Tibial nerve (tissue), 3 donors: ENCODE data around the gene TLE4.
"Not testable (repeated sequence)": the region's sequence is repeated elsewhere in the genome, so short reads cannot be mapped to it uniquely, and the experiment has no call there.

ENCODE experiments used
- CTCF ChIP-seq, 5 experiments: fragments of 200-600 bp in 3 of 5; fragments of 450-650 bp in 2 of 5; sonication (generic) in 3 of 5; IDR thresholded peaks; one replicate each; pipeline ENCODE4 v1.5.1; 2016 to 2019; ENCODE audit warnings: antibody characterized with exemption in 5 of 5, mild to moderate bottlenecking in 3 of 5, moderate library complexity in 2 of 5
- POLR2A ChIP-seq, 2 donors: fragments of 450-650 bp; IDR thresholded peaks; one replicate each; pipeline ENCODE4 v1.6.1; 2017; ENCODE audit warnings: antibody characterized with exemption in 2 of 2, mild to moderate bottlenecking in 2 of 2, moderate library complexity in 2 of 2

GRCh38 chr9:79654591-79655382, 83.0 kb downstream of the TLE4 start:
- not testable (repeated sequence) for TF ChIP-seq CTCF, POLR2A (IDR thresholded peaks at IDR 0.05)
